ENCODE results near the gene SELENOP. TPM values are rescaled to one million over a fixed set of nuclear protein-coding genes. Genes with fewer than 3 reads are reported as not detected.

The SELENOP gene, protein sequence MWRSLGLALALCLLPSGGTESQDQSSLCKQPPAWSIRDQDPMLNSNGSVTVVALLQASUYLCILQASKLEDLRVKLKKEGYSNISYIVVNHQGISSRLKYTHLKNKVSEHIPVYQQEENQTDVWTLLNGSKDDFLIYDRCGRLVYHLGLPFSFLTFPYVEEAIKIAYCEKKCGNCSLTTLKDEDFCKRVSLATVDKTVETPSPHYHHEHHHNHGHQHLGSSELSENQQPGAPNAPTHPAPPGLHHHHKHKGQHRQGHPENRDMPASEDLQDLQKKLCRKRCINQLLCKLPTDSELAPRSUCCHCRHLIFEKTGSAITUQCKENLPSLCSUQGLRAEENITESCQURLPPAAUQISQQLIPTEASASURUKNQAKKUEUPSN
- total RNA-seq: 13.5 and 68.3 TPM in 2 replicates

DNA sequence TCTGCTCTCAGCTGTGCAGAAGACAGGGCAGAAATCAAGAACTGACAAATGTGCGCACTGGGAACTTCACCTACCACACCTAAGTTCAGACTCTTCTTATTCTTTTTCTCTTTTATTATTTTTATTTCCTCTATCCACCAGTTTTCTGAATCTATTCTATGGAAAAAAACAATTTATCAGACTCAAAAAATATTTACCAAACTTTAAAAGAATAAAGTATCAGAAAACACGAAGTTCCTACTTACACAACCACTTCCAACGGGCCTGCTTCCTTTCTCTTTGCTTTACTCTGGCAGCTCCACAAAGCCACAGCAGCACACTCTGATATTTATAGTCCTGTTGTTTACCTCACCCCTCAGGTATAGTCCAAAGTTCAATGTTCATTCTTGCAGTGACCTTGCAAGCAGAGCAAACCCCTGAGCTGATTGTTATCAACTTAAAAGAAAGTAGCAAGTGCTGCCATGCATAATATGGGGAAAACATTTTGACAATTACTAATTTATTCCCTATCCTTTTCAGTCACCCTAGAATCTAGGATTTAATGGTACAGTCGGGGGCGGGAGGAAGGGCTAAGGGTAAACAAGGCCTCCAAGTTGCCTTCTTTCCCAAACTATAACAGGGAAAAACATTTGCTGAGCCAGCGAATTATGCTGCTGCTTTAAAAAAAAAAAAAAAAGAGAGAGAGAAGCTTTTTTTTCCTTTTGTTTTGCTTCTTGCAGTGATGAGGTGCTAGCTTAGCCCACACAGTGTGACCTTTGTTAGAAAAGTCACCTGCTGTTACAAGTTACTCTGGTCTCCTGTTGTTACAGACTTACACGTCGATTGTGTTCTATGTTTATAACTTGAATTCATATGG lies at the start of gene SELENOP:
Gene SELENOP, minus strand, starts transcription at position 302 of the 856 bp plus-strand sequence. CDS start 3,539 bp downstream, outside the sequence.

GRCh38 chr5:42756606-42757601 lies 54.8 kb downstream of the SELENOP start, which contains the start of gene CCDC152:
CCDC152 (plus strand) TSS chr5:42756818; CDS start chr5:42759122, 2,304 bp downstream.

Other genes with a start within 250 kb of the SELENOP start
- gene CCDC152, start 55.1 kb downstream of the SELENOP start, total RNA-seq: 2.6 and 3.3 TPM in 2 replicates
- 2.7 and 4.0 TPM in 2 replicates for gene ANXA2R, start 228.4 kb upstream of the SELENOP start, total RNA-seq